Neural progenitor cell (in vitro differentiated cells): ENCODE measurements around the gene CMTM8. TPM values are rescaled to one million over a fixed set of nuclear protein-coding genes. Genes with fewer than 3 reads are reported as not detected.

ENCODE experiments used
- DNase-seq: peaks from one replicate; pipeline ENCODE4 v3.0.0-alpha.2; 2016; ENCODE audit warnings: low spot score
- H2AFZ ChIP-seq: fragments of 200-600 bp; sonication (generic); replicated peaks from 2 replicates; pipeline ENCODE4 v1.6.1; 2016; ENCODE audit warnings: antibody characterized with exemption
- H3F3A ChIP-seq: fragments of 200-600 bp; sonication (generic); 2 replicates; pipeline ENCODE4 v1.6.1; 2016; ENCODE audit warnings: antibody characterized with exemption, low read depth
- H3K27ac ChIP-seq: fragments of 200-600 bp; sonication (generic); 2 replicates; pipeline ENCODE4 v1.5.1; 2016; ENCODE audit warnings: mild to moderate bottlenecking
- H3K27me3 ChIP-seq: fragments of 200-600 bp; sonication (generic); 2 replicates; pipeline ENCODE4 v1.6.1; 2016; ENCODE audit warnings: mild to moderate bottlenecking, moderate library complexity
- H3K36me3 ChIP-seq: fragments of 200-600 bp; sonication (generic); 2 replicates; pipeline ENCODE4 v1.5.1; 2016
- H3K4me1 ChIP-seq: fragments of 200-600 bp; sonication (generic); 2 replicates; pipeline ENCODE4 v1.6.1; 2016; ENCODE audit warnings: mixed run types
- H3K4me2 ChIP-seq: fragments of 200-600 bp; sonication (generic); 2 replicates; pipeline ENCODE4 v1.6.1; 2016
- H3K4me3 ChIP-seq: fragments of 200-600 bp; sonication (generic); 2 replicates; pipeline ENCODE4 v1.5.1; 2016
- H3K79me2 ChIP-seq: fragments of 200-600 bp; sonication (generic); 2 replicates; pipeline ENCODE4 v1.6.1; 2016; ENCODE audit warnings: low read depth
- H3K9ac ChIP-seq: fragments of 200-600 bp; sonication (generic); 2 replicates; pipeline ENCODE4 v1.6.1; 2016
- H3K9me3 ChIP-seq: fragments of 200-600 bp; sonication (generic); 2 replicates; pipeline ENCODE4 v1.5.1; 2016; ENCODE audit warnings: low read depth
- H4K20me1 ChIP-seq: fragments of 200-600 bp; sonication (generic); 2 replicates; pipeline ENCODE4 v1.6.1; 2016; ENCODE audit warnings: low read depth
- H3K27ac Mint-ChIP-seq: 3 replicates; pipeline ENCODE4 v1.8.0; 2021; ENCODE audit warnings: mixed read lengths
- H3K27me3 Mint-ChIP-seq: 2 replicates; pipeline ENCODE4 v1.8.0; 2022; ENCODE audit warnings: low read depth, mild to moderate bottlenecking, inconsistent platforms, moderate library complexity, mixed read lengths; ENCODE audit not compliant: insufficient read depth
- H3K36me3 Mint-ChIP-seq: 3 replicates; pipeline ENCODE4 v1.8.0; 2021; ENCODE audit warnings: mixed read lengths
- H3K4me1 Mint-ChIP-seq: 3 replicates; pipeline ENCODE4 v1.8.0; 2021; ENCODE audit warnings: mixed read lengths
- H3K4me3 Mint-ChIP-seq: 3 replicates; pipeline ENCODE4 v1.8.0; 2021; ENCODE audit warnings: mild to moderate bottlenecking, moderate library complexity, mixed read lengths
- H3K9me3 Mint-ChIP-seq: 3 replicates; pipeline ENCODE4 v1.8.0; 2020; ENCODE audit warnings: mixed read lengths
- CTCF ChIP-seq: fragments of 200-600 bp; sonication (generic); IDR thresholded peaks from 2 replicates; pipeline ENCODE4 v1.5.1; 2017; ENCODE audit warnings: antibody characterized with exemption, mild to moderate bottlenecking
- EZH2 ChIP-seq: fragments of 200-600 bp; sonication (generic); IDR thresholded peaks from 2 replicates; pipeline ENCODE4 v1.6.1; 2017; ENCODE audit warnings: antibody characterized with exemption, mild to moderate bottlenecking, moderate library complexity
- EZH2phosphoT487 ChIP-seq: fragments of 200-600 bp; sonication (generic); IDR thresholded peaks from 2 replicates; pipeline ENCODE4 v1.6.1; 2017; ENCODE audit warnings: antibody characterized with exemption
- total RNA-seq: library from RNA; depleted of rRNA; stranded (reverse); fragments of >200 nt; gene quantifications from 2 replicates; pipeline ENCODE4 v1.2.3, GENCODE V29; 2015; ENCODE audit warnings: low replicate concordance

The CMTM8 gene
- total RNA-seq, 1 donor from 2014 or later, result 2.1 TPM

GRCh38 chr3:32203854-32204253 lies 34.6 kb upstream of the CMTM8 start:
- Histone ChIP-seq H3K36me3 (no peaks in the 10 kb centered on the region), H3K9ac (no peak overlapping the region), H3K4me3 (no peak overlapping the region), H3K27me3 (no peaks in the 10 kb centered on the region), H4K20me1 (no peaks in the 10 kb centered on the region), H3F3A (no peaks in the 10 kb centered on the region), H3K4me2 (no peak overlapping the region), H2AFZ (no peak overlapping the region), H3K9me3 (no peaks in the 10 kb centered on the region), H3K27ac (no peak overlapping the region), H3K4me1 (no peaks in the 10 kb centered on the region), H3K79me2 (no peaks in the 10 kb centered on the region)
- Mint-ChIP-seq H3K4me1 (no peaks in the 10 kb centered on the region), H3K36me3 (no peaks in the 10 kb centered on the region), H3K4me3 (no peak overlapping the region), H3K9me3 (no peaks in the 10 kb centered on the region), H3K27me3 (peaks cover 7% of the 10 kb centered on the region), H3K27ac (no peak overlapping the region)
- TF ChIP-seq EZH2phosphoT487, result no peak
- no peak for TF ChIP-seq CTCF
- TF ChIP-seq EZH2, result no peak
- DNase-seq, result no peak

- DNase-seq, result no peak
- Histone ChIP-seq H3K9ac (no peak overlapping the region), H3K36me3 (no peaks in the 10 kb centered on the region), H3K4me1 (no peaks in the 10 kb centered on the region), H3F3A (no peaks in the 10 kb centered on the region), H3K4me2 (no peak overlapping the region), H2AFZ (no peak overlapping the region), H4K20me1 (no peaks in the 10 kb centered on the region), H3K27me3 (no peaks in the 10 kb centered on the region), H3K79me2 (no peaks in the 10 kb centered on the region), H3K9me3 (no peaks in the 10 kb centered on the region), H3K4me3 (no peak overlapping the region), H3K27ac (no peak overlapping the region)
- Mint-ChIP-seq H3K9me3 (no peaks in the 10 kb centered on the region), H3K27me3 (peaks cover 2% of the 10 kb centered on the region), H3K4me3 (no peak overlapping the region), H3K4me1 (no peaks in the 10 kb centered on the region), H3K27ac (no peak overlapping the region), H3K36me3 (no peaks in the 10 kb centered on the region)
- TF ChIP-seq CTCF (no peak), EZH2 (no peak), EZH2phosphoT487 (no peak)
These were observed 30.0 kb upstream of the CMTM8 start for GRCh38 chr3:32208447-32208846.

- no peak for TF ChIP-seq CTCF
- TF ChIP-seq EZH2, result no peak
- no peak for TF ChIP-seq EZH2phosphoT487
- no peak overlapping the region for H3K27ac Mint-ChIP-seq
- Histone ChIP-seq H3K36me3 (no peaks in the 10 kb centered on the region), H3K79me2 (no peaks in the 10 kb centered on the region), H3K27me3 (no peaks in the 10 kb centered on the region), H4K20me1 (no peaks in the 10 kb centered on the region), H3K4me1 (no peaks in the 10 kb centered on the region), H3K27ac (no peak overlapping the region), H3F3A (no peaks in the 10 kb centered on the region), H2AFZ (no peak overlapping the region), H3K4me2 (no peak overlapping the region), H3K9me3 (no peaks in the 10 kb centered on the region), H3K4me3 (no peak overlapping the region), H3K9ac (no peak overlapping the region)
- peaks cover 9% of the 10 kb centered on the region for H3K9me3 Mint-ChIP-seq
- no peaks in the 10 kb centered on the region for H3K4me1 Mint-ChIP-seq
- no peaks in the 10 kb centered on the region for H3K36me3 Mint-ChIP-seq
- no peak for DNase-seq
- H3K4me3 Mint-ChIP-seq, result no peak overlapping the region
- no peaks in the 10 kb centered on the region for H3K27me3 Mint-ChIP-seq
These were observed 23.3 kb upstream of the CMTM8 start for GRCh38 chr3:32215185-32215584.
